GM20431 (cell line): ENCODE data around the gene HS3ST4.

Experiments
- in situ Hi-C: fragments of 300-500 bp; cut with MseI, MboI; formaldehyde crosslinking; loops from one replicate; pipeline ENCODE4 v1.15.0; 2020; ENCODE audit warnings: low sequenced_read_pairs; ENCODE audit not compliant: unreplicated experiment

HS3ST4 gene

DNA sequence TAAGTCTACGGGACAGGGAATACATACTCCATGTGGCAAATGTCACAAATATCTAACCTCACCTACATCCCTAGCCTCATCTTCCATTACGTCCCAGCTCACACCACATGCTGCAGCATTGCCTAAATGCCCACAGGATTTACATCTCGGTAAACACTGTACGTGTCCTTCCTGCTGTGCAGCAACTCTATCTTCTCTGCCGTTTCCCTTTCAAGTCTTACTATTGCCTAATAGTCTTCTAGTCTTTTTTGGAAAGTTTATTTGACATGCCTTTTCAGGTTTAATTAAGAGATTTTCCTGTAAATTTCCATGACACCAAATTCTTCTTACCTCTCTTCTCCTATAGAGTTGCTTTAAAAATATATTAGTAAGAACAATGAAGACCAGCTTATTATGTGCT is 120.5 kb downstream of the HS3ST4 start:
- in situ Hi-C loops, result no loop called here

DNA sequence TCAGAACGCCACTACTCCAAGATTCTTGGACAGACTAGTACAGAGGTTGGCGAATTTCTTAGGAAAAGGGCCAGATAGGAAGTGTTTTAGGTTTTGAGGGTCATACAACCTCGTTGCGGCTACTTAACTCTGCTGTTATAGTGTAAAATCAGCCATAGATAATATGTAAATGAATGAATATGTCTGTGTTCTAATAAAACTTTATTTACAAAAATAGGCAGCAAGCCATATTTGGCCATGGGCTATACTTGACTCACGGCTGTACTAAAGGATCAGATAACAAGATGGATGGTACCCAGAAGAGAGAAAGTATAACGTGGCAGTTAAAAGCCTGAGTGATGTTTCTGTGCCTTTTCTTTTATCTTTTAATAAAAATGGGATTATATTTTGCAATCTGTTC is 125.5 kb downstream of the HS3ST4 start:
- in situ Hi-C loops, result no loop called here

DNA sequence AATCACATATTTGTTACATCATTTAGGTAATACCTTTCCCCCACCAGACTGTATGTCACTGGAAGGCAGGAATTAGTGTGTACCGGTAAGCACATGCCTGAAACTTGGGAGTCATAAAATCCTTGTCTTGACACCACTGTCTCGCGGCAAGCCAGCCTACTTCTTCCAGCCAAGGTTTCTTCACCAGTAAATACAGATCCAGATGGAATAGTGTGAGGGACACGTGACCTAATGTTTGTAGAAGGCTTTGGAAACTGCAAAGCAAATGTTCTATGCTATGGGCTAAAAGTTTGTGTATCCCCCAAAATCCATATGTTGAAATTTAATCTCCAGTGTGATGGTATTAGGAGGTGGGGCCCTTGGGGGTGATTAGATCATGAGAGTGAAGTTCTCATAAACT is 126.1 kb downstream of the HS3ST4 start:
- in situ Hi-C loops, result no loop called here

DNA sequence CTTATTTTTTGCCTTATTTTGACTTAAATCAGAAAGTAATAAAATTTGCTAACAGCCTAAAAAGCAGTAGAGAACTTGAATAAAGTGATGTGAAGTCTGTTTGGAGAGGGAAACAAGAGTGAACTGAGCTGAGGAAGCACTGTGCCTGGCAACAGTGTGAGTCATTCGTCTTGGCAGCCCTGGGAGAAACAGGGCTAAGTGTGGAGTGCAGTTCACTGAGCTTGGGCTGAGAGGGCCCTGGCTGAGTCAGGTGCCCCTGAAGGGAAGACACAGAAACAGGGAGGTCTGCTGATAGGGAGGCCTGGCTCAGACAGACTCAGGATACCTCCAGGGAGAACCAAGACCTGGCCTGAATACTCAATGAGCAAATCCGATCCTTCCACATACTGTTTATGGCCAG is 132.1 kb downstream of the HS3ST4 start:
- in situ Hi-C loops, result no loop called here

DNA sequence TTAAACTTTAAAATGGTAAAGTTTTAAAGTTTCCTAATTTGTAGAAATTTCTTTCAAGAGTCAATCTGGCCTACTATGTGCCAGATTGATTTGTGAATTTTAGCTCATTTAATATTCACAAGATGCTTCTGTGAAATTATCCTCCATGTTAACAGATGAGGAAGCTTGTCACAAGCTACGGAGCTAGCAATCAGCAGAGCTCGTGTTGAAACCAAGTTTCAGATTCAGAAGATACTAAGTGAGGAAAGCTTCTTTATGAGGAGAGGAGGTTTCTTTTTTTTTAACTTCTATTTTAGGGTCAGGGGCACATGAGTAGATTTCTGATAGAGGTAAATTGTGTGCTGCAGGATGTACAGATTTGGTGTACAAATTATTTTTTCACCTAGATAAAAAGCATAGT is 135.9 kb downstream of the HS3ST4 start:
- in situ Hi-C loops, result loop anchor here (25.0 kb wide), 1 partner anchor 1285 kb away; no protein-coding TSS in a partner anchor

DNA sequence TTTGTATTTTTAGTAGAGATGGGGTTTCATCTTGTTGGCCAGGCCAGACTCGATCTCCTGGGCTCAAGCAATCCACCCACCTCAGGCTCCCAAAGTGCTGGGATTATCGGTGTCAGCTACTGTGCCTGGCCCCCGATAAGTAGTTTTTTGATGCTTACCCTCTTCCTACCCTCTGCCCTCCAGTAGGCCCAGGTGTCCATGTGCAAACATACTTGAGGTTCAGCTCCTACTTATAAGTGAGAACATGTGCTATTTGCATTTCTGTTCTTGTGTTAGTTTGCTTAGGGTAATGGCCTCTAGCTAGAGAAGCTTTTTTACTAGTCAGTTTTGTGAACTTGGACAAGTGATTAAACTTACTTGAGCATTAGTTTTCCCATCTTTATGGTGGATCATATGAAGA is 136.8 kb downstream of the HS3ST4 start:
- in situ Hi-C loops, result loop anchor here (25.0 kb wide), 1 partner anchor 1284 kb away; no protein-coding TSS in a partner anchor

DNA sequence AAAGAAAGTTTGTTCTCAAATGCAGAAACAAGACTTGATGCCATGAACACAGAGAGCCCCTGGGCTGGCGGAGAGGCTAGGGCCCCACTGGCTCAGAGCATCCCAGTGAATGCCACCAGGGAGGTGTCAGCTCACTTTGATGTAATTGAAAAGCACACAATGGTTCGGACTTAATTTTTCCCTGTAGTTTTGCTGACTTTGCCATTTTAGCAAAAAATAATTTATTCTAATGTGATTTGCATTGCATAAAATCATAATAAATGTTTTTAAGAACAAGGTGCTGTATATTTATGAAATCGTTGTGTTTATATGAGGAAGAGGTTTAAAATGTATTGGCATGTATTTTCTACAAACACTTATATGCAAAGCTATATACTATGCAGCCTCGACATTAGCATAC is 140.5 kb downstream of the HS3ST4 start:
- in situ Hi-C loops, result loop anchor here (25.0 kb wide), 1 partner anchor 1280 kb away; no protein-coding TSS in a partner anchor

DNA sequence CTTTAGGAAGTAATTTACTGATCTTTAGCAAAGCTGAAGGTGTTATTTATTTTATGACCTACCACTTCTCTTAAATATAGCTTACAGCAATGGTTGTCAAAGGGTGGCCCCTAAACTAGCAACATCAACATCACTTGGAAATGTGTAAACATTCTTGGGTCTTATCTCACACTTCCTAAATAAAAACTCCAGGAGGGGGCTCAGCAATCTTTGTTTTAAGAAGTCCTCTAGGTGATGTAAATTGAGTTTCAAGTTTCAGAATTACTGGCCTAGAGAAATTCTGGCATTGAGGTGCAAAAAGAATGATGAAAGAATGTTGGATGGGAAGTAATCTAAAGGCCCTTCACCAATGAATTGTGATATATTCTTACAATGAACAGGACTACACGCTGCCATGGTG is 142.3 kb downstream of the HS3ST4 start:
- in situ Hi-C loops, result loop anchor here (25.0 kb wide), 1 partner anchor 1278 kb away; no protein-coding TSS in a partner anchor

DNA sequence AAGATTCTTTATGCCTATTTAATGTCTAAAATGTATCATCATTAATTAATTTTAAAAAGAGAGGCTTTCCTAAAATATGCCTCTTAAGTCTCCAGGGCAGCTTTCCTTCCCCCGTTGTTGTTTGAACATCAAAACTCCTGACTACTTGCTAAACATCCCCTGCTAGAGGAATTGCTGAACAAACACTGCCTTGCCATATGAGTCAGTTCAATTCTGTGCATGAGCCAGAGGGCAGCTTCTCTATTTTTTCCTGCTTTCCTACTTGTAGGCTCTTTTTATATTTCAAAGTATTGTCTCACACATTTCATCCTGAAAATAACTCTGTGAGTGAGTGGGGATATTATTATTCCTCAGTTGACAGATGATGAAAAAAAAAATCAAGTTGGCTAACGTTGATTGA is 143.4 kb downstream of the HS3ST4 start:
- in situ Hi-C loops, result loop anchor here (25.0 kb wide), 1 partner anchor 1277 kb away; no protein-coding TSS in a partner anchor

DNA sequence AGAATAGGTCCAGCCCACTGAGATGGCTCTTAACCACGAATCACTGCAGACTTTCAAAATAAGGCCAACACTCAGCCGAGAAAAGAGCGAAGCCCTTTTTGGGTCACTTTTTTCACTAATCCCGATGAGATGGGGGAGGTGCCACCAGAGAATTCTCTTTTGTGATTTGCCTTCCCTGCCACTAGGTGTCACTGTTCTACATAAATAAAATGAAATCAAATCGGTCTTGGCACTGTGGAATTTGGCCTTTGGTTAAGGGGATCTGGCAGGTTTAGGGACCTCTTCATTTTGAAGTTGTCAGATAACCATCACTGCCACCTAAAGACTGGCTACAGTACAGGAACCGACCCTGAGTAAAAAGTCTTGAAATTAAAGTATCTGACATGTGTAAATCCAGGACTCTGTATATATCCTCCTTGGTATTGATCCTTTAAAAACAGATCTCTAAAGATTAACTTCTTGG is 147.0 kb downstream of the HS3ST4 start:
- in situ Hi-C loops, result loop anchor here (25.0 kb wide), 1 partner anchor 1274 kb away; no protein-coding TSS in a partner anchor

DNA sequence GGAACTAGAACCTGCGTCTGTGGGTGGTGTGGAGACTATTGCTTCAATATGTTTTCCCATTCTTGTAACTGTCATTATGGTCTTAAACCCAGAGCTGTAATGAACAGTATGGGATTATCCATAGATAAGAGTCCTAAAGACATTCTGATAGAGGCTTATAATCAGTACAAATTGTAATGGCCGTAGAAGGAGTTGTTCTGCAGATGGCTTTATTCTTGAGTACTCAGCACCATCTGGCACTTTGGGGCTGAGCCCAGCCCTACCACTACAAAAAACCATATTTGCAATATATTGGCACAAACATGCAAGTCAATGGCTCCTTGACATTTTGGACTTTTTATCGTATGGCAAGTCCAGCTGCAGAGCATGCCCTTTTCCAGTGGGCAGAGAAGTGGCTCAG is 150.0 kb downstream of the HS3ST4 start:
- in situ Hi-C loops, result loop anchor here (25.0 kb wide), 1 partner anchor 1271 kb away; no protein-coding TSS in a partner anchor

DNA sequence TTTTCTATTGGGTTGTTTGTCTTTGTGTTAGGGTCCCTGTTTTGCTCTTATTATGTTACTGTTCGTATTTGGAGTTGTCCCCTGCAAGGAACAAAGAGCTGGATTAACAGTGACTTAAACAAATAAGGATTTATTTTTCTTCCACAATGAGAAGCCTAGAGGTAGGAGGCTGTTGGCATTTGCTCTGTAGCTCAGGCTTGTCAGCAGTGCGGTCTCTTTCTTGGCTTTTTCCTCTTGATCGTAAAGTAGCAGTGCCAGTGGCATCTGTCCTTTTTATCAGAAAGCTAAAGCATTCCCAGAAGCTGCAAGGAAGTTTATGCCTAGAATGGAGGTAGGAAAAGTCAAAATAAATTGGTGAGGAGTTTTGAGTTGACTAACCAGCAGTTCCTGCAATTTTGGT is 154.1 kb downstream of the HS3ST4 start:
- in situ Hi-C loops, result loop anchor here (25.0 kb wide), 1 partner anchor 1266 kb away; no protein-coding TSS in a partner anchor

DNA sequence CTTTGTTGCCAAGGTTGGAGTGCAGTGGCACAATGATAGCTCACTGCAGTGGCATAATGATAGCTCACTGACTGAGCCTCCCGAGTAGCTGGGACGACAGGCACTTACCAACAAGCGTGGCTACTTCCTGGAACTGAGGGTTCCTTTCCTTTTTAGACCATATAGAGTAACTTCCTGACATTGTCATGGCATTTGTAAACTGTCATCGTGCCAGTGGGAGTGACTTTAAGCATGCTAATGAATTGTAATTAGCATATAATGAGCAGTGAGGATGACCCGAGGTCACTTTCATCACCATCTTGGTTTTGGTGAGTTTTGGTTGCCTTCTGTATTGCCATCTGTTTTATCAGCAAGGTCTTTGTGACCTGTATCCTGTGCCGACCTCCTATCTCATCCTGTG is 162.4 kb downstream of the HS3ST4 start:
- in situ Hi-C loops, result no loop called here

DNA sequence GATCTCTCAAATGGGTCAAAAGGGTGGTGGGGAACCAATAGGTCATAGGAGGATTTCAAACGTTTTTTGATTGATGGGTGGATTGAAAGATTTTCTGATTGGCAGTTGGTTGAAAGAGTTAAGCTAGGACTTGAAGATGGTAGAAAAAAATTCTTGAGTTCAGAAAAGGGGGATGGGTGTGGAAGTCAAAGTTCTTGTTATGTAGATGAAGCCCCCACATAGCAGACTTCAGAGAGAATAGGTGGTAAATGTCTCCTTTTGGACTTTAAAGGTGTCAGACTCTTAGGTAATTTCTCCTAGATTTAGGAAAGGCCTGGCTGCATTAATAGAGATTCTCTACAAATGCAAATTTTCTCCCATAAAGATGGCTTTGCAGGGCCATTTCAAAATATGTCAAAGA is 163.3 kb downstream of the HS3ST4 start:
- in situ Hi-C loops, result no loop called here

DNA sequence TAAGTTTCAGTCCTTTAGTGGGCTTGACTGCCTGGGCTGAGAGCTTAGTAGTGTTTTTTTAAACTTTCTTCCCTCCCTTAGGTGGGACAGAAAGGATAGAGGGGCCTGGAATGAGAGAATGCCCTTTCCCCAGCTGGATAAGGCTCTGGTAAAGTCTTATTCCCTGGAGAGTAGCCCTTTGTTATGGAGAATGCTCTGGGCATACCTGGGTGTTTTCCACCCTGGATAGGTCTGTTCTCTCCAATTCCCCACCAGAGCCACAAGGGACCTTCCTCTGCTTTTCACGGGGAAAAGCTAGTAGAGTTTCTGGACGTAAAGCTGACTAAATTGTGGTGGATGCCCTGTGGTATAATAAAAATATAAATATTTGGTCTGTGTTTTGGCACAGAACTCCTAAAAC is 164.1 kb downstream of the HS3ST4 start:
- in situ Hi-C loops, result no loop called here

DNA sequence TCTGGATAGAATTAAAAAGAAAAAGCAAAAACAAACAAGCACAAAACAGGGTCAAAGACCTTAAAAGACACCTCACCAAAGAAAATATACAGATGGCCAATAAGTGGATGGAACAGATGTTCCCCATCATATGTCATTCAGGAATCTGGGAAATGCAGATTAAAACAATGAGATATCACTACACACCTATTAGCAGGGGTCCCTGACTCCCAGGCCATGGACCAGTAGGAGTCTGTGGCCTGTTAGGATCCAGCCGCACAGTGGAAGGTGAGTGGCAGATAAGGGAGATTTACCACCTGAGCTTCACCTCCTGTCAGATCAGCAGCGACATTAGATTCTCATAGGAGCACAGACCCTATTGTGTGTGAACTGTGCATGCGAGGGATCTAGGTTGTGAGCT is 167.9 kb downstream of the HS3ST4 start:
- in situ Hi-C loops, result no loop called here

DNA sequence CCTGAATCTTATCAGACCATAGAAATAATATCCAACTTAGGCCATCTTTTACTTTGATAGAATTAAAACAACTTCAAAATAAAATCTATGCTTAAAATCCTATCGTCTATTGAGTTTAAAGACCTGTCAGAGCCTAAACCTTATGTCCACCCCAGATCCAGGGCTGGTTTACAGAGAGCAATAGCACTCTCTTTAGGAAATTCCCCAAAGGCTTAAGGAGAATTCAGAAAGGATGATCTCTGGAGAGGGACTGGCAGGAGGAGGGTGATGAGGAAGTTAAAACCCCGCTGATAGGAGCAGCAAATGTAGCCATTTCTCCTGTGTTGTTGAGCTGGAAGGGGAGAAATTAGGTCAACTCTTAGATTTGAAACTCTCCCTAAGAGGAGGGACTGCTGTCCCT is 175.3 kb downstream of the HS3ST4 start:
- in situ Hi-C loops, result no loop called here

DNA sequence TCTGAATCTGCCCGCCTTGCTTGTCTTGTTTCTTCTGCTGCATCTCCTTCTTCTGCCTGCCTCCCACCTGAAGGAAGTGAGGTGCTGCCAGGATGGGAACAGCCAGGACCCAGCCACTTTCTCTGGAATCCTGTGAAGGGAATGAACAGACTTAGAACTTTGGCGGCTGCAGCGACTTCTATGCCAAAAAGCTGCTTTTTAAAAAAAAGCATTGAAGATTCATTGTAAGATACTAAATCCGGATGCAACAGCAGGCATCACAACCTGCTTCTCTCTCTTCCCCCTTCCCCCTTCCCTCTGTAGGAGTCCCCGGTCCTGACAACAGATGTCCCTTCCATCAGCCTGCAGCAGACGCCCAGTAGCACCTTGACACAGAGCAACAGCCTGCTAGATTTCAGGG is 176.3 kb downstream of the HS3ST4 start:
- in situ Hi-C loops, result no loop called here

DNA sequence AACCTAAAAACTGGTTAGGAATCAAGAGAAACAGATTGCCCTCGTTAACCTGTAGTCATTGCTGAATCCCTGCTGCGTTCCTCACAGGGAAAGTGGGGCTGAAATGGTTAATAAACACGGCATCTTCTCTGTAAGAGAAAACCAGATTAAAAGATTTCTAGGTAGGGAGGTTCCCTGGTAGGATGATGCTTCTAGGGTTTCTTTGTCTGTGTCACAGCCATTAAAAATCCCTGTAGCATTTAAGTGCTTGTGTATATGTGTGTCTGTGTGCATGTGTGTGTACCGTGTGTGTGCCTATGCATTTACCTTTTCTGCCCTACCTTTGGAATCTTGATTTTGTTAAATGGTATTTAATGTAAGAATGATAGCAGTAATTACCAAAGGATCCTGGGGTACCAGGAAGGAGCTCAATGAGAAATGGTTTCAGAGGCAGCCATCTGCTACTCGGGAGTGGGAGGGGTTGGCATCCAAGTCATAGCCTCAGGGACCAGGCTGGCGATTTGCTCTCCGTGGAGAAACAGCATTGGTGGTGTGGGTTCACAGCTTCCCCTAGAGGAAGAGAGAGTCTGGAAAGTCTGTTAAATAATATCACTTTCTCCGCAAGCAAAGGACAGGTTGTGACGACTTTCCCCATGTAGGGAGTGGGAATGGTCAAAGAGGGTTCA is 177.1 kb downstream of the HS3ST4 start:
- in situ Hi-C loops, result no loop called here

DNA sequence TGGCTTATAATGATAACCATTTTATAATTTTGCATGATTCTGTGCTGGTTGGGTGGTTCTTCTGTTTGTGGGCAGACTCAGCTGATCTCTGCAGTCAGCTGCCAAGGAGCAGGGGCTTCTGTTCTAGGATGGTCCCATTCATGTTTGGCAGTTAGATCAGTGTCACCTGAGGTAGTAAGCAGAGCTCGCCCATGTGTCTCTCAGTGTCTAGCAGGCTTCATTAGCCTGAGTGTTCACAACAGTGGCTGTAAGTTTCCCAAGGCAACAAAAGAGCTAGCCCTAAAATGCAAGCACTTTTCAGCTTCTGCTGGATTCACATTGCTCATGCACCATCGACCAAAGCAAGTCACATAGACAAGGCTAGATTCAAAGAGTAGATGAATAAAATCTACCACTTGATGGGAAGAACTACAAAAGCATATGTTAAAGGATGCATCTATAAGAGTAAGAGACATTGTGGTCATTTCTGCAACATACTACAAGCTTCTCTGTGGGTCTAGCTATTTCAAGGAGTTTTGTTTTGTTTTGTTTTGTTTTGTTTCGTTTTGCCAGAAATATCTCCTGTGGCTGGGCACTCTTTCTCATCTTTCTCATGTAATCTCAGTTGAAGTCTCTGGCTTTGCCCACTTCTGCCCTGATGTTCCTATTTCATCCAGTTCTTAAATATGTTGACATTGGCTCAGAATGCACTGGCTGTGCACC is 180.8 kb downstream of the HS3ST4 start:
- in situ Hi-C loops, result no loop called here

DNA sequence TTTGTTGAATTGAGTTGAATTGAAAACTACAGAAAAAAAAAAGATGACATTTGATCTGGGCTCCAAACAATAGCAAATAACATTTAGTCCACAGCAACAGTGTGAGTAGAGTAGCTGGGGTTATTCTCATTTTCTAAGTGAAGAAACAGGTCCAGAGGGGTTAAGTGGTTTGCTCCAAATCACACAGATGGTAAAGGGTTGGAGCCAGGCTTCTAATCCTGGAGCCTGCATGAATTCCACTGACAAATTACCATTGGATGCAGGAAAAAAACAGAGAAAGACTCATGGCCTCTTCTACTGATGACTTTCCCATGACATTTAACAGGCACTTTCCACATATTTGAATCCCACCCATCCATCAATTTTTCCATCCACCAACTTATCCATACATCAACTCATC is 182.4 kb downstream of the HS3ST4 start:
- in situ Hi-C loops, result no loop called here
